C4-2B (cell line): ENCODE measurements around the gene RPUSD1.

Experiments used
- CTCF ChIP-seq: fragments of 450-650 bp; conservative IDR thresholded peaks from 2 replicates; pipeline ENCODE4 v1.5.1; 2017; ENCODE audit warnings: mild to moderate bottlenecking
- ZFX ChIP-seq: fragments of 450-650 bp; IDR thresholded peaks from 2 replicates; pipeline ENCODE4 v1.6.1; 2017

- TF ChIP-seq CTCF (no peak), ZFX (no peak)
Measured at GRCh38 chr16:794853-795466, 6.8 kb upstream of the RPUSD1 start.
